NB4 (cell line): ENCODE data around the gene SLC35G3.

Source experiments
- DNase-seq: peaks from one replicate; pipeline ENCODE4 v3.0.0; 2010; ENCODE audit warnings: low read depth
- H3K4me3 ChIP-seq: one replicate; pipeline ENCODE4 v1.5.1; 2011; ENCODE audit warnings: mild to moderate bottlenecking, low read depth, low read length, moderate library complexity
- MYC ChIP-seq: IDR thresholded peaks from 2 replicates; pipeline ENCODE4 v1.6.1; 2011; ENCODE audit warnings: low read depth, low read length
- POLR2A ChIP-seq: IDR thresholded peaks from 2 replicates; pipeline ENCODE4 v1.6.1; 2011; ENCODE audit warnings: mild to moderate bottlenecking; ENCODE audit not compliant: insufficient read length; ENCODE audit errors: extremely low read depth
- TF ChIP-seq, protein P1 (sequence below): IDR thresholded peaks from 2 replicates; pipeline ENCODE4 v1.6.1; 2011; ENCODE audit warnings: low read depth, low read length
- TF ChIP-seq, protein P2 (sequence below): IDR thresholded peaks from one replicate; pipeline ENCODE4 v1.5.1; 2012; ENCODE audit warnings: low read depth, low read length

Gene SLC35G3

DNA sequence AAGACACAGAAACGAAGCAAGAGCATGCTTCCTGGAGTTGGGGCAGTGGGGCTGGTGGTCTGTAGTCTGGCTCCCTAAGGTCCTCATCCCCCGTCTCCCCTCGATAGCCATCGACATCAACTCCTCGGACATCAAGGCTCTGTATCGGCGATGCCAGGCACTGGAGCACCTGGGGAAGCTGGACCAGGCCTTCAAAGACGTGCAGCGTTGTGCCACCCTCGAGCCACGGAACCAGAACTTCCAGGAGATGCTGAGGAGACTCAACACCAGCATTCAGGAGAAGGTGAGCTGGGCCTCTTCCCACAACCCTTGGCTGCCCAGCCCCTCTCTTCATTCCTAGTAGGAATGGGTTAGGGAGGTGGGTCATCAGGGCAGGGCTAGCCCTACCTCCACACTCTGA, 44.3 kb downstream of the SLC35G3 start:
- no peak for DNase-seq
- H3K4me3 ChIP-seq = no peak overlapping the region
- TF ChIP-seq, protein P1, sequence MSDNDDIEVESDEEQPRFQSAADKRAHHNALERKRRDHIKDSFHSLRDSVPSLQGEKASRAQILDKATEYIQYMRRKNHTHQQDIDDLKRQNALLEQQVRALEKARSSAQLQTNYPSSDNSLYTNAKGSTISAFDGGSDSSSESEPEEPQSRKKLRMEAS = no peak
- TF ChIP-seq MYC (no peak), POLR2A (no peak)
- TF ChIP-seq, protein P2, sequence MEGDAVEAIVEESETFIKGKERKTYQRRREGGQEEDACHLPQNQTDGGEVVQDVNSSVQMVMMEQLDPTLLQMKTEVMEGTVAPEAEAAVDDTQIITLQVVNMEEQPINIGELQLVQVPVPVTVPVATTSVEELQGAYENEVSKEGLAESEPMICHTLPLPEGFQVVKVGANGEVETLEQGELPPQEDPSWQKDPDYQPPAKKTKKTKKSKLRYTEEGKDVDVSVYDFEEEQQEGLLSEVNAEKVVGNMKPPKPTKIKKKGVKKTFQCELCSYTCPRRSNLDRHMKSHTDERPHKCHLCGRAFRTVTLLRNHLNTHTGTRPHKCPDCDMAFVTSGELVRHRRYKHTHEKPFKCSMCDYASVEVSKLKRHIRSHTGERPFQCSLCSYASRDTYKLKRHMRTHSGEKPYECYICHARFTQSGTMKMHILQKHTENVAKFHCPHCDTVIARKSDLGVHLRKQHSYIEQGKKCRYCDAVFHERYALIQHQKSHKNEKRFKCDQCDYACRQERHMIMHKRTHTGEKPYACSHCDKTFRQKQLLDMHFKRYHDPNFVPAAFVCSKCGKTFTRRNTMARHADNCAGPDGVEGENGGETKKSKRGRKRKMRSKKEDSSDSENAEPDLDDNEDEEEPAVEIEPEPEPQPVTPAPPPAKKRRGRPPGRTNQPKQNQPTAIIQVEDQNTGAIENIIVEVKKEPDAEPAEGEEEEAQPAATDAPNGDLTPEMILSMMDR = no peak

DNA sequence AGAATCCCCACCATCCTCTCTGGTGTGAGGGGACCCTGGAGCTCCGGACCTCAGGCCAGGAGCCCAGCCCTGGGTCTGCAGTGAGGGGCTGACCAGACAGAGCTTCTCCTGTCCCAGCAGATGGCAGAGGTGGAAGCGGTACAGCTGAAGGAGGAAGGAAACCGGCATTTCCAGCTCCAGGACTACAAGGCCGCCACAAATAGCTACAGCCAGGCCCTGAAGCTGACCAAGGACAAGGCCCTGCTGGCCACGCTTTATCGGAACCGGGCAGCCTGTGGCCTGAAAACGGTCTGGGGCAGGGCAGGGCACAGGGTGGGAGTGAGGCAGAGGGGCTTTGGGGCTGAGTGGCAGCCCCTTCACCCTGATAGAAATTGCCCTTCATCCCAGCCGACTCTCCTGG, 46.0 kb downstream of the SLC35G3 start:
- DNase-seq = no peak
- TF ChIP-seq POLR2A (no peak), MYC (no peak)
- TF ChIP-seq, protein P1 = no peak
- TF ChIP-seq, protein P2 = no peak
- no peak overlapping the region for H3K4me3 ChIP-seq

DNA sequence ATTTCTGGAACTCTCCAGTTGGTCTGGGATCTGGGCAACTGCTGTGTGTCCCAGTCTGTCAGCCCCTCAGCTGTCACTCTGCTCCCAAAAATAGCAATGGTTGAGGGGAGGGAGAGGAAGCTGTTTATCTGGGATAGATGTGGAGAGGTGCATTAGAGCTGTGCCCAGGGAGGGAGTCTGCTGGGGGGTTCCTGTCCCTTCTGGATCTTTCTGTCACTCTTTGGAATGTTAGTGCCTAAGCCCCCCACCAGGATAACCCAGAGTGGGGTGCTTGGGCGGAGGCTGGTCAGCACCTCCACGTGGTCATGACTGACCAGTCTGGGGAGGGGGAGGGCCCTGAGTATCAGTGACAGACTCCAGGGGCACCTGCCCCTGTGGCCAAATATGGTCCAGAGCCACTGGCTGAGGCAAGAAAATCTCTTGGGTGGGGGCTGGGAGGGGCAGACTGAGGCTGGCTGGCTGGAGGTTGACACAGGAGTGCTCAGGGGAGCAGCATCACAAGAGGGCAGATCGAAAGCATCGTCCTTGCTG, 46.8 kb downstream of the SLC35G3 start, which contains the start of gene UNC45B:
UNC45B (plus strand) TSS at position 443 of the 531 bp plus-strand sequence. CDS start 447 bp downstream, outside the sequence.
- no peak for DNase-seq
- H3K4me3 ChIP-seq = no peak within 1 kb of the TSS
- no peak for TF ChIP-seq POLR2A
- no peak for TF ChIP-seq MYC
- TF ChIP-seq, protein P2 = no peak
- TF ChIP-seq, protein P1 = no peak

DNA sequence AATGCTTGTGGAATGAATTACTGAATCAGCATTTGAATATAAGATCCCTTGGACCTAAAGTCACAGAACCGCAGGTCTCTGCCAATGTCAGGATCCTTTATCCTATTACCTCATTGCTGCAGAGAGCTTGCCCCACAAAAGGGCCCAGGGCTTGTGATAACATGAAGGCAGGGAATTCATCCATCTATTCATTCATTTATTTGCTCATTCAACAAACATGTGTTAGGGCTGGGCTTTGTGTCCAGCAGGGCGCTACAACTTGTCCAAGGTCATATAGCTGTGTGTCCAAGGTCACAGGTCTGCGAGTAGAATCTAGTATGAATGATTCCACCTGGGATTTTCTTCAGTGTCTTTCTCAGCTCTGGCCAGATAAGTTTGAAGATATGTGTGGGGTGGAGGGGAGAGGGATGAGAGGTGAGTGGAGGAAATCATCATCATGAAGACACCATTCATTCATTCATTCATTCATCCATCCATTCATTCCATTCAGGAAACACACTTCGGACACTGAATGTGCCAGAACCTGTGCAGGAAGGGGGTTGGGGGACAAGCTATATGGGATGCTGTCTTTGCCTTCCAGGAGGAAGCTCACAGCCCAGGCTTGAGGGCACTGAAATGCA, 47.9 kb downstream of the SLC35G3 start:
- no peak overlapping the region for H3K4me3 ChIP-seq
- TF ChIP-seq, protein P1 = no peak
- TF ChIP-seq MYC (no peak), POLR2A (no peak)
- TF ChIP-seq, protein P2 = no peak
- DNase-seq = no peak

DNA sequence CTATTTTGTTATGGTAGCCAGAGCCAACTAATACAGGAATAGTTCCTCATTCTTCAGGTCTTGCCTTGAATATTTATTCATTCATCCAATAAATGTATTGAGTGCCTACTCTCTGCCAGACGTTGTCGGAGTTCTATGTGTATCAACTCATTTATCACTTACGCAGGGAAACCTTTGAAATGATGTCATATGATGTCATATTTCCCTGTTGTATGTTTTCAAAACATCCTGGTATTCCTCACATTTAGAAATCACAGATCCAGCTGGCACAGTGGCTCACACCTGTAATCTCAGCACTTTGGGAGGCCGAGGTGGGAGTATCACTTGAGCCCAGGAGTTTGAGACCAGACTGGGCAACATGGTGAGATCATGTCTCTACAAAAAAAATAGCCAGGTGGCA, 49.4 kb downstream of the SLC35G3 start:
- no peak for DNase-seq
- no peak for TF ChIP-seq MYC
- TF ChIP-seq, protein P1 = no peak
- no peak for TF ChIP-seq POLR2A
- TF ChIP-seq, protein P2 = no peak
- no peak overlapping the region for H3K4me3 ChIP-seq
